Kasumi-1 (cell line): ENCODE measurements around the gene CALML4.
A peak's percentile ranks its signal among the peaks of the same experiment; 100 is the strongest.
"Not testable (repeated sequence)": the region's sequence is repeated elsewhere in the genome, so short reads cannot be mapped to it uniquely, and the experiment has no call there.

Experiments
- DNase-seq, 2 experiments: peaks; one replicate each; lab custom pipeline; 2025; lab: John Stamatoyannopoulos, UW

Gene CALML4

GRCh38 chr15:68190048-68190447 is 15.1 kb downstream of the CALML4 start:
- no peak for DNase-seq

- DNase-seq = no peak
Observed at GRCh38 chr15:68188647-68189046, 16.5 kb downstream of the CALML4 start.

GRCh38 chr15:68187559-68187958 is 17.6 kb downstream of the CALML4 start:
- DNase-seq = no peak

- DNase-seq = no peak
Observed at GRCh38 chr15:68186671-68187397, 18.3 kb downstream of the CALML4 start.

- DNase-seq = peak in 1 of 2 experiments; percentile 7
Observed at GRCh38 chr15:68184616-68185480, 20.3 kb downstream of the CALML4 start.

- DNase-seq = no peak
Observed at GRCh38 chr15:68183616-68184315, 21.4 kb downstream of the CALML4 start.

- no peak for DNase-seq
Observed at GRCh38 chr15:68177742-68178141, 27.4 kb downstream of the CALML4 start.

GRCh38 chr15:68176601-68177000 is 28.5 kb downstream of the CALML4 start:
- no peak for DNase-seq

- peak; percentile 79 to 87 for DNase-seq
Observed at GRCh38 chr15:68175526-68175925, 29.6 kb downstream of the CALML4 start.

- no peak for DNase-seq
Observed at GRCh38 chr15:68173119-68173518, 32.0 kb downstream of the CALML4 start.

- not testable (repeated sequence) for DNase-seq
Observed at GRCh38 chr15:68172037-68172436, 33.1 kb downstream of the CALML4 start.

GRCh38 chr15:68166847-68167246 is 38.3 kb downstream of the CALML4 start:
- no peak for DNase-seq

- DNase-seq = no peak
Observed at GRCh38 chr15:68163191-68163590, 41.9 kb downstream of the CALML4 start.

- DNase-seq = no peak
Observed at GRCh38 chr15:68158046-68158628, 47.0 kb downstream of the CALML4 start.

- DNase-seq = no peak
Observed at GRCh38 chr15:68157074-68157473, 48.1 kb downstream of the CALML4 start.

GRCh38 chr15:68154923-68155559 is 50.1 kb downstream of the CALML4 start:
- peak; percentile 52 to 68 for DNase-seq

- DNase-seq = no peak
Observed at GRCh38 chr15:68152342-68152741, 52.8 kb downstream of the CALML4 start.

- DNase-seq = no peak
Observed at GRCh38 chr15:68151277-68151676, 53.9 kb downstream of the CALML4 start.

- no peak for DNase-seq
Observed at GRCh38 chr15:68150187-68150586, 54.9 kb downstream of the CALML4 start.

- DNase-seq = no peak
Observed at GRCh38 chr15:68149059-68149458, 56.1 kb downstream of the CALML4 start.

GRCh38 chr15:68148039-68148438 is 57.1 kb downstream of the CALML4 start:
- DNase-seq = peak in 1 of 2 experiments; percentile 10

GRCh38 chr15:68145706-68146105 is 59.4 kb downstream of the CALML4 start:
- no peak for DNase-seq
